GM12878 (cell line): Measurements from ENCODE around the gene DDR2. TPM values are rescaled to one million over a fixed set of nuclear protein-coding genes. Genes with fewer than 3 reads are reported as not detected.

Source experiments
- EGR1 ChIP-seq, 2 experiments: IDR thresholded peaks; 1 replicate in 1 of 2; 2 replicates in 1 of 2; pipeline ENCODE4 v1.6.1; 2011 to 2012; ENCODE audit warnings: low read depth in 2 of 2, low read length in 2 of 2, borderline replicate concordance in 1 of 2, mild to moderate bottlenecking in 1 of 2, moderate library complexity in 1 of 2
- KAT2A ChIP-seq: conservative IDR thresholded peaks from 2 replicates; pipeline ENCODE4 v1.6.1; 2011; ENCODE audit warnings: low read depth, low read length; ENCODE audit not compliant: control insufficient read depth
- NFXL1 ChIP-seq: fragments of 450-650 bp; IDR thresholded peaks from 2 replicates; pipeline ENCODE4 v1.6.1; 2017; ENCODE audit warnings: antibody characterized with exemption, mild to moderate bottlenecking, borderline replicate concordance
- ZBTB4 ChIP-seq: fragments of 450-650 bp; formaldehyde crosslinking; IDR thresholded peaks from 2 replicates; pipeline ENCODE4 v1.4.0; 2022; ENCODE audit warnings: mild to moderate bottlenecking, moderate library complexity
- ZNF592 ChIP-seq: fragments of 450-650 bp; IDR thresholded peaks from 2 replicates; pipeline ENCODE4 v1.6.1; 2017; ENCODE audit warnings: mild to moderate bottlenecking, moderate library complexity
- polyA plus RNA-seq, 11 experiments: library from polyadenylated mRNA; depleted of rRNA in 4 of 11; unstranded in 6 of 11; stranded (reverse) in 5 of 11; fragments of >200 nt; fragmentation: Nextera tagmentation in 4 of 11; fragmentation: Illumina TruSeq in 1 of 11; extraction: Ambion mirVana in 4 of 11; extraction: Trizol in 1 of 11; gene quantifications; 1 replicate in 1 of 11; 2 replicates in 10 of 11; pipeline versions ENCODE4 v1.2.1 to v1.2.3, GENCODE V29; 2011 to 2016; ENCODE audit warnings: inconsistent platforms in 2 of 11, missing spikeins in 2 of 11, low read depth in 1 of 11
- total RNA-seq, 4 experiments: library from RNA; depleted of rRNA in 3 of 4; stranded (reverse); fragments of >200 nt in 3 of 4; fragmentation: Illumina TruSeq in 1 of 4; extraction: Trizol in 1 of 4; gene quantifications; 2 replicates each; pipeline versions ENCODE4 v1.2.1 to v1.2.3, GENCODE V29; 2013 to 2021
- TF ChIP-seq, protein P1 (sequence below): IDR thresholded peaks from 2 replicates; pipeline ENCODE4 v1.6.1; 2012; ENCODE audit warnings: improper control_type of control experiment, low read depth, low read length; ENCODE audit not compliant: insufficient replicate concordance

DDR2 gene
- total and polyA plus RNA-seq, 10 of the 15 experiments (the other 5 are each of a cell fraction or from before 2014, with no cell fraction given): 1.9 to 8.8 (median 5.5) TPM

DNA sequence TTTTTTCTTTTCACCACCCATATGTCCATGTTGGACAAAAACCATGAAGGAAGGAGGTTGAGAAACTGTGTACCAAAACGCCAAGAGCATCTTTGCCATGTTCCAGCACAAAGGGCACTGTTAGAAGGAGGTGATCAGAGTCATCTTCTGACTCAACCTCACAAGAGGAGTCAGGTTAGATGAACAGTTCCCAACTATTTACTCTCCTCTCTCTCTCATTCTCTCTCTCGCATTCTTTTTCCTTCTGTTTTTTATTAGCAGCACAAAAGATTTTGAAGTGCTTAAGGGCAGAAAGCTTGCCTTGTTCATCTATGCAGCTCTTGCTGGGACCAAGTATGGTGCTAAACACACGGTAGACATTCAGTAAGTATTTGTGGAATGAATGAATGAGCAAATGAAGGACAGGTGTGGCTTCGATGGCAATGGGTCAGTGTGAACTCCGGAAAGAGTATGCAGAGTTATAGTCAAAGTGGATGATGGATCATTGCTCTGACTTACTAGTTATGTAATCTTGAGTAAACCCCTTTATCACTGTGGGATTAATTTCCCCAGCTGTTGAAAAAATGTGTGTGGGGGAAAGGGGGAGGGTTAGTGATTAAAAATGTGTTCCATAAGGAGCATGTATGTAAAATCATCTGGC, 33.9 kb downstream of the DDR2 start (continued):
- TF ChIP-seq, protein P1, sequence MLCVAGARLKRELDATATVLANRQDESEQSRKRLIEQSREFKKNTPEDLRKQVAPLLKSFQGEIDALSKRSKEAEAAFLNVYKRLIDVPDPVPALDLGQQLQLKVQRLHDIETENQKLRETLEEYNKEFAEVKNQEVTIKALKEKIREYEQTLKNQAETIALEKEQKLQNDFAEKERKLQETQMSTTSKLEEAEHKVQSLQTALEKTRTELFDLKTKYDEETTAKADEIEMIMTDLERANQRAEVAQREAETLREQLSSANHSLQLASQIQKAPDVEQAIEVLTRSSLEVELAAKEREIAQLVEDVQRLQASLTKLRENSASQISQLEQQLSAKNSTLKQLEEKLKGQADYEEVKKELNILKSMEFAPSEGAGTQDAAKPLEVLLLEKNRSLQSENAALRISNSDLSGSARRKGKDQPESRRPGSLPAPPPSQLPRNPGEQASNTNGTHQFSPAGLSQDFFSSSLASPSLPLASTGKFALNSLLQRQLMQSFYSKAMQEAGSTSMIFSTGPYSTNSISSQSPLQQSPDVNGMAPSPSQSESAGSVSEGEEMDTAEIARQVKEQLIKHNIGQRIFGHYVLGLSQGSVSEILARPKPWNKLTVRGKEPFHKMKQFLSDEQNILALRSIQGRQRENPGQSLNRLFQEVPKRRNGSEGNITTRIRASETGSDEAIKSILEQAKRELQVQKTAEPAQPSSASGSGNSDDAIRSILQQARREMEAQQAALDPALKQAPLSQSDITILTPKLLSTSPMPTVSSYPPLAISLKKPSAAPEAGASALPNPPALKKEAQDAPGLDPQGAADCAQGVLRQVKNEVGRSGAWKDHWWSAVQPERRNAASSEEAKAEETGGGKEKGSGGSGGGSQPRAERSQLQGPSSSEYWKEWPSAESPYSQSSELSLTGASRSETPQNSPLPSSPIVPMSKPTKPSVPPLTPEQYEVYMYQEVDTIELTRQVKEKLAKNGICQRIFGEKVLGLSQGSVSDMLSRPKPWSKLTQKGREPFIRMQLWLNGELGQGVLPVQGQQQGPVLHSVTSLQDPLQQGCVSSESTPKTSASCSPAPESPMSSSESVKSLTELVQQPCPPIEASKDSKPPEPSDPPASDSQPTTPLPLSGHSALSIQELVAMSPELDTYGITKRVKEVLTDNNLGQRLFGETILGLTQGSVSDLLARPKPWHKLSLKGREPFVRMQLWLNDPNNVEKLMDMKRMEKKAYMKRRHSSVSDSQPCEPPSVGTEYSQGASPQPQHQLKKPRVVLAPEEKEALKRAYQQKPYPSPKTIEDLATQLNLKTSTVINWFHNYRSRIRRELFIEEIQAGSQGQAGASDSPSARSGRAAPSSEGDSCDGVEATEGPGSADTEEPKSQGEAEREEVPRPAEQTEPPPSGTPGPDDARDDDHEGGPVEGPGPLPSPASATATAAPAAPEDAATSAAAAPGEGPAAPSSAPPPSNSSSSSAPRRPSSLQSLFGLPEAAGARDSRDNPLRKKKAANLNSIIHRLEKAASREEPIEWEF: no peak
- TF ChIP-seq ZNF592 (no peak), KAT2A (no peak), EGR1 (IDR thresholded peaks at IDR 0.05; ENCODE audit: borderline replicate concordance in 1 of 2, low read depth in 2 of 2, low read length in 2 of 2) (no peak), NFXL1 (no peak), ZBTB4 (CRISPR knock-in tag) (no peak)
